Stimulated activated CD8-positive, alpha-beta memory T cell treated with anti-CD3 and anti-CD28 coated beads, Interleukin-2, amount 100 ng/mL, for 1 hour (primary cell): ENCODE data around the gene UBE2M.
"Not testable (repeated sequence)": the region's sequence is repeated elsewhere in the genome, so short reads cannot be mapped to it uniquely, and the experiment has no call there.

Experiments used
- DNase-seq, 2 donors: peaks; one replicate each; pipeline ENCODE4 v3.0.0-alpha.2; 2020; ENCODE audit warnings: low read depth in 2 of 2

Gene UBE2M

GRCh38 chr19:58513694-58514563, 44.5 kb downstream of the UBE2M start:
- peak; percentile 83 to 84 for DNase-seq

- DNase-seq = no peak
Observed at GRCh38 chr19:58513213-58513693, 45.2 kb downstream of the UBE2M start.

GRCh38 chr19:58511353-58512208, 46.8 kb downstream of the UBE2M start, which contains the start of gene SLC27A5:
Gene SLC27A5 (minus strand): TSS chr19:58511992. CDS start chr19:58511955, 37 bp downstream.
- DNase-seq = no peak

- no peak for DNase-seq
Observed at GRCh38 chr19:58510084-58510862, 48.1 kb downstream of the UBE2M start.

- DNase-seq = no peak
Observed at GRCh38 chr19:58509731-58510083, 48.7 kb downstream of the UBE2M start.

GRCh38 chr19:58507602-58508223, 50.7 kb downstream of the UBE2M start:
- not testable (repeated sequence) for DNase-seq
